OCI-LY1 (cell line): ENCODE results near the gene OTOG.

Source experiments
- H2AFZ ChIP-seq: fragments of 200-600 bp; sonication (generic), shearing (Covaris generic); 2 replicates; pipeline ENCODE4 v1.6.0; 2014; ENCODE audit warnings: antibody characterized with exemption, mild to moderate bottlenecking, low read length
- H3F3A ChIP-seq: fragments of 200-600 bp; sonication (generic), shearing (Covaris generic); 2 replicates; pipeline ENCODE4 v1.6.0; 2014; ENCODE audit warnings: mild to moderate bottlenecking, antibody characterized with exemption, low read length, moderate library complexity; ENCODE audit not compliant: insufficient read depth
- H3K27ac ChIP-seq: fragments of 200-600 bp; sonication (generic); 2 replicates; pipeline ENCODE4 v1.5.1; 2014; ENCODE audit warnings: low read length, mixed run types, mild to moderate bottlenecking, low read depth; ENCODE audit not compliant: poor library complexity, severe bottlenecking
- H3K27me3 ChIP-seq: fragments of 200-600 bp; sonication (generic); 2 replicates; pipeline ENCODE4 v1.6.0; 2014; ENCODE audit warnings: antibody characterized with exemption, mild to moderate bottlenecking, low read length, moderate library complexity; ENCODE audit not compliant: insufficient read depth
- H3K36me3 ChIP-seq: fragments of 200-600 bp; sonication (generic); 2 replicates; pipeline ENCODE4 v1.6.1; 2014; ENCODE audit warnings: mild to moderate bottlenecking, antibody characterized with exemption, low read length, moderate library complexity, mixed read lengths; ENCODE audit not compliant: insufficient read depth
- H3K4me1 ChIP-seq: fragments of 200-600 bp; sonication (generic); 2 replicates; pipeline ENCODE4 v1.5.1; 2014; ENCODE audit warnings: mild to moderate bottlenecking, low read length, moderate library complexity; ENCODE audit not compliant: insufficient read depth, severe bottlenecking
- H3K4me2 ChIP-seq: fragments of 200-600 bp; sonication (generic), shearing (Covaris generic); 2 replicates; pipeline ENCODE4 v1.6.1; 2014; ENCODE audit warnings: low read length
- H3K4me3 ChIP-seq: fragments of 200-600 bp; sonication (generic); 2 replicates; pipeline ENCODE4 v1.5.1; 2014; ENCODE audit warnings: low read length, low read depth, mild to moderate bottlenecking, mixed read lengths; ENCODE audit not compliant: poor library complexity, severe bottlenecking
- H3K79me2 ChIP-seq: fragments of 200-600 bp; shearing (Covaris generic); 2 replicates; pipeline ENCODE4 v1.6.1; 2016; ENCODE audit warnings: mixed run types, low read length, mixed read lengths; ENCODE audit not compliant: insufficient read depth
- H3K9ac ChIP-seq: fragments of 200-600 bp; sonication (generic), shearing (Covaris generic); 2 replicates; pipeline ENCODE4 v1.6.1; 2014; ENCODE audit warnings: mild to moderate bottlenecking, low read length, mixed read lengths
- H3K9me2 ChIP-seq: fragments of 200-600 bp; sonication (generic), shearing (Covaris generic); 2 replicates; pipeline ENCODE4 v1.6.1; 2014; ENCODE audit warnings: low read depth, mild to moderate bottlenecking, low read length, mixed read lengths
- H3K9me3 ChIP-seq: fragments of 200-600 bp; shearing (Covaris generic); 2 replicates; pipeline ENCODE4 v1.6.1; 2014; ENCODE audit warnings: low read length, mixed read lengths
- H4K20me1 ChIP-seq: fragments of 200-600 bp; sonication (generic), shearing (Covaris generic); 2 replicates; pipeline ENCODE4 v1.6.0; 2016; ENCODE audit warnings: mild to moderate bottlenecking, low read length; ENCODE audit not compliant: insufficient read depth
- EZH2 ChIP-seq: fragments of 200-600 bp; sonication (generic), shearing (Covaris generic); IDR thresholded peaks from 2 replicates; pipeline ENCODE4 v1.8.0; 2017; ENCODE audit warnings: borderline replicate concordance, mixed run types, mild to moderate bottlenecking, antibody characterized with exemption, low read length, moderate library complexity, mixed read lengths
- TF ChIP-seq, protein P1 (sequence below): fragments of 200-600 bp; sonication (generic), shearing (Covaris generic); IDR thresholded peaks from 2 replicates; pipeline ENCODE4 v1.5.1; 2017; ENCODE audit warnings: mild to moderate bottlenecking, antibody characterized with exemption, low read length, moderate library complexity, mixed read lengths

OTOG gene

DNA sequence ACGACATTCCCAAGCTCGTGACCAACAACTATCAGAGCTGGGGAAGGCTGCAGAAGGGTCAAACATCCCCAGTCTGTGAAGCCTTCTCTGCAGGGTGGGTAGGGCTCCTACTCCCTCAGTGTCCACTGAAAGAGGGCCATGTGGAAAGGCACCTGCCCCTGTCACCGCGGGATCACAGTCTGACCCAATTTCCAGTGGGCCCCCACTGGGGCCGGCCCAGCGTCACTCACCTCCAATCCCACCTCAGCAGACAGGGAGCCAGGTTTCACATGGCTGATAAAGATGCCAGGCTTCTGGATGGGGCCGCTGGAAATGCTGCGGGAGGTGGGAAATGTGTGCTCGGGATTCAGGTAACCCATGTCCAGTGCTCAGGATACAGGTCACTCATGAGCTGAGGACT, 22.8 kb upstream of the OTOG start:
- no peaks in the 10 kb centered on the region for H3K9me3 ChIP-seq
- TF ChIP-seq EZH2, result no peak
- TF ChIP-seq, protein P1, sequence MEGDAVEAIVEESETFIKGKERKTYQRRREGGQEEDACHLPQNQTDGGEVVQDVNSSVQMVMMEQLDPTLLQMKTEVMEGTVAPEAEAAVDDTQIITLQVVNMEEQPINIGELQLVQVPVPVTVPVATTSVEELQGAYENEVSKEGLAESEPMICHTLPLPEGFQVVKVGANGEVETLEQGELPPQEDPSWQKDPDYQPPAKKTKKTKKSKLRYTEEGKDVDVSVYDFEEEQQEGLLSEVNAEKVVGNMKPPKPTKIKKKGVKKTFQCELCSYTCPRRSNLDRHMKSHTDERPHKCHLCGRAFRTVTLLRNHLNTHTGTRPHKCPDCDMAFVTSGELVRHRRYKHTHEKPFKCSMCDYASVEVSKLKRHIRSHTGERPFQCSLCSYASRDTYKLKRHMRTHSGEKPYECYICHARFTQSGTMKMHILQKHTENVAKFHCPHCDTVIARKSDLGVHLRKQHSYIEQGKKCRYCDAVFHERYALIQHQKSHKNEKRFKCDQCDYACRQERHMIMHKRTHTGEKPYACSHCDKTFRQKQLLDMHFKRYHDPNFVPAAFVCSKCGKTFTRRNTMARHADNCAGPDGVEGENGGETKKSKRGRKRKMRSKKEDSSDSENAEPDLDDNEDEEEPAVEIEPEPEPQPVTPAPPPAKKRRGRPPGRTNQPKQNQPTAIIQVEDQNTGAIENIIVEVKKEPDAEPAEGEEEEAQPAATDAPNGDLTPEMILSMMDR, result no peak
- H2AFZ ChIP-seq, result no peak overlapping the region
- H3K4me1 ChIP-seq, result no peaks in the 10 kb centered on the region
- peaks cover 8% of the 10 kb centered on the region for H3K27me3 ChIP-seq
- H3F3A ChIP-seq, result no peaks in the 10 kb centered on the region
- no peak overlapping the region for H3K4me3 ChIP-seq
- H3K9ac ChIP-seq, result no peak overlapping the region
- no peak overlapping the region for H3K4me2 ChIP-seq
- H3K36me3 ChIP-seq, result no peaks in the 10 kb centered on the region
- no peaks in the 10 kb centered on the region for H4K20me1 ChIP-seq
- H3K27ac ChIP-seq, result no peak overlapping the region
- H3K9me2 ChIP-seq, result no peaks in the 10 kb centered on the region
- no peaks in the 10 kb centered on the region for H3K79me2 ChIP-seq

- Histone ChIP-seq H3K36me3 (no peaks in the 10 kb centered on the region), H3K4me1 (no peaks in the 10 kb centered on the region), H3K27ac (no peak overlapping the region), H2AFZ (no peak overlapping the region), H3K4me3 (no peak overlapping the region), H3K4me2 (no peak overlapping the region), H3K9me3 (no peaks in the 10 kb centered on the region), H4K20me1 (no peaks in the 10 kb centered on the region), H3K9me2 (no peaks in the 10 kb centered on the region), H3K9ac (no peak overlapping the region), H3F3A (no peaks in the 10 kb centered on the region), H3K79me2 (no peaks in the 10 kb centered on the region), H3K27me3 (peaks cover 8% of the 10 kb centered on the region)
- TF ChIP-seq, protein P1, result no peak
- TF ChIP-seq EZH2, result no peak
Observed at GRCh38 chr11:17525570-17525969, 21.5 kb upstream of the OTOG start.

DNA sequence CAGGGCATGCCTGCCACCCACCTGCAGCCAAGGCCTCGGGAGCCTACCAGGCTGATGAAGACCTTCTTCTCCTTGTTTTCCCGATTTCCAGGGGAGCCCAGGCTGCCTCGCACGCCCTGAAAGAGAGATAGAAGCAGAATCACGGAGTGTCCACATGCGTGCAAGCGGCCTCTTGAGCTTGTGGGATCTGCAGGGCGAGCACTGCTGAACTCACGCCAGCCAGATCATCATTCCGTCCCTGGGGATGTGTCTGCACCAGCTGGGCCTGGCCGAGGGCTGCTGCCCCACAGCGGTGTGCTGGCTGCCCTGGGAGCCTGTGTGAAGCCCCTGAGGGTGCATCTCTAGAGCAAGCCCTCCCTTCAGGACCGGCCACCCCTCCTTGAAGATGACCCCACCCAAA, 20.7 kb upstream of the OTOG start:
- H3K4me3 ChIP-seq, result no peak overlapping the region
- peaks cover 8% of the 10 kb centered on the region for H3K27me3 ChIP-seq
- H3F3A ChIP-seq, result no peaks in the 10 kb centered on the region
- H3K9ac ChIP-seq, result no peak overlapping the region
- H3K27ac ChIP-seq, result no peak overlapping the region
- H3K36me3 ChIP-seq, result no peaks in the 10 kb centered on the region
- no peaks in the 10 kb centered on the region for H4K20me1 ChIP-seq
- no peak overlapping the region for H2AFZ ChIP-seq
- H3K9me3 ChIP-seq, result no peaks in the 10 kb centered on the region
- no peaks in the 10 kb centered on the region for H3K4me1 ChIP-seq
- no peaks in the 10 kb centered on the region for H3K9me2 ChIP-seq
- H3K79me2 ChIP-seq, result no peaks in the 10 kb centered on the region
- H3K4me2 ChIP-seq, result no peak overlapping the region
- TF ChIP-seq EZH2, result no peak
- TF ChIP-seq, protein P1, result no peak
